Dendritic cell treated with granulocyte-macrophage colony-stimulating factor and Interleukin-4, amounts not matched to agents 40 ng/mL and 50 ng/mL, for 4 days (primary cell): ENCODE measurements around the gene PFKP.

Experiments
- H3K27ac Mint-ChIP-seq: one replicate; pipeline ENCODE4 v1.8.0; 2022; ENCODE audit warnings: mild to moderate bottlenecking, mixed read lengths
- H3K27me3 Mint-ChIP-seq: one replicate; pipeline ENCODE4 v1.8.0; 2022; ENCODE audit warnings: mild to moderate bottlenecking, mixed read lengths
- H3K36me3 Mint-ChIP-seq: one replicate; pipeline ENCODE4 v1.8.0; 2022; ENCODE audit warnings: low read depth, mixed read lengths
- H3K4me1 Mint-ChIP-seq: one replicate; pipeline ENCODE4 v1.8.0; 2022; ENCODE audit warnings: low read depth, mixed read lengths
- H3K4me3 Mint-ChIP-seq: one replicate; pipeline ENCODE4 v1.8.0; 2022; ENCODE audit warnings: mild to moderate bottlenecking, moderate library complexity, mixed read lengths
- H3K9me3 Mint-ChIP-seq: one replicate; pipeline ENCODE4 v1.8.0; 2022; ENCODE audit warnings: mixed read lengths
- intact Hi-C: fragments of 100-400 bp; cut with micrococcal nuclease; formaldehyde crosslinking; loops from one replicate; pipeline ENCODE4 v1.15.0; 2022

The PFKP gene

DNA sequence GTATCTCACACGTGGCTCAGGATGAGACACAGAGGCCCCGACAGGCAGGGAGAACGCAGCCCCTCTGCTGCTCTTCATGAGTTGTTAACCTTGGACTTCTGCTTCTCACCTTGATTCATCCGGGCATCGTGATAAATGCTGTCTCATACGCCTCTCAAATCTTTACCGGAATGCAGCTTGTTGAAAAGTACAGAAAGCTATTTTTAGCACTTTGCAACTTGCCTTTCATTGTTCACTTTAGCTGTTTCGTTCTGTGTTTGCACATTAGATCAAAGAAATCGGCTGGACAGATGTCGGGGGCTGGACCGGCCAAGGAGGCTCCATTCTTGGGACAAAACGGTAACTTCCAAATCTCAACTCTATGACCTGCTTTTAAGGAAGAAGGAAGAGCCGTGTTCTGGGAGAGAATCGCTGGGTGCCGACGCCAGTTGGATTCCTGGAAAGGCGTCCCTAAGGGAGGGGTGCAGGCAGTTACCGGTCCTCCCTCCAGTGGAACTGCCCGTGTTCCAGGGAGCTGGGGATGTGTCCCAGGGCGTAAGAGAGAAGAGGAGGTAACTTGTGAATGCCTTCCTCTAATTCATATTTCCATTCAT, 49.3 kb downstream of the PFKP start:
- no peak overlapping the region for H3K4me3 Mint-ChIP-seq
- no peaks in the 10 kb centered on the region for H3K4me1 Mint-ChIP-seq
- no peaks in the 10 kb centered on the region for H3K27me3 Mint-ChIP-seq
- H3K36me3 Mint-ChIP-seq, result peaks cover 100% of the 10 kb centered on the region
- H3K27ac Mint-ChIP-seq, result no peak overlapping the region
- no peaks in the 10 kb centered on the region for H3K9me3 Mint-ChIP-seq
- intact Hi-C loops, result no loop called here

DNA sequence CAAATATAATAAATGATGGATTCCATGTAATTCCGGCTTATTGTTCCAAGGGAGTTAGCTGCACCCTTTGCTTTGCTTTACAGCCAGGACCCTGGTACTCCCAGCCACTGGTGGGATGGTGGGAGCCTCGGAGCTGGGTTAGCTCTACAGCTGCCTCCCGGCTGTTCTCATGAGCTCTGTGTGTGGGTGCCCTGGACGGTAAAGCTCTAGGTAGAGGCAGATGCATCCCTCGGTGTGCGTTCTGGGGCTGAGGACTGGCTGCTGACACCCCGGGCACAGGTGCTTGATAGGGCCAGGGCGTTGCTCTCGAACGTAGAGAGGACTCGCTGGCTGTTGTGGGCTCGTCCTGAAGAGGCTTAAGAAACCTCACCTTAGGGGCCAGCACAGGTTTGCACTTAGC, 50.1 kb downstream of the PFKP start:
- intact Hi-C loops, result no loop called here
- no peak overlapping the region for H3K27ac Mint-ChIP-seq
- H3K9me3 Mint-ChIP-seq, result no peaks in the 10 kb centered on the region
- H3K4me1 Mint-ChIP-seq, result no peaks in the 10 kb centered on the region
- no peaks in the 10 kb centered on the region for H3K27me3 Mint-ChIP-seq
- H3K4me3 Mint-ChIP-seq, result no peak overlapping the region
- H3K36me3 Mint-ChIP-seq, result peaks cover 100% of the 10 kb centered on the region

- H3K27me3 Mint-ChIP-seq, result no peaks in the 10 kb centered on the region
- H3K27ac Mint-ChIP-seq, result no peak overlapping the region
- H3K4me1 Mint-ChIP-seq, result no peaks in the 10 kb centered on the region
- intact Hi-C loops, result no loop called here
- H3K36me3 Mint-ChIP-seq, result peaks cover 100% of the 10 kb centered on the region
- no peak overlapping the region for H3K4me3 Mint-ChIP-seq
- H3K9me3 Mint-ChIP-seq, result no peaks in the 10 kb centered on the region
Measured at GRCh38 chr10:3118641-3119091, 51.3 kb downstream of the PFKP start.

DNA sequence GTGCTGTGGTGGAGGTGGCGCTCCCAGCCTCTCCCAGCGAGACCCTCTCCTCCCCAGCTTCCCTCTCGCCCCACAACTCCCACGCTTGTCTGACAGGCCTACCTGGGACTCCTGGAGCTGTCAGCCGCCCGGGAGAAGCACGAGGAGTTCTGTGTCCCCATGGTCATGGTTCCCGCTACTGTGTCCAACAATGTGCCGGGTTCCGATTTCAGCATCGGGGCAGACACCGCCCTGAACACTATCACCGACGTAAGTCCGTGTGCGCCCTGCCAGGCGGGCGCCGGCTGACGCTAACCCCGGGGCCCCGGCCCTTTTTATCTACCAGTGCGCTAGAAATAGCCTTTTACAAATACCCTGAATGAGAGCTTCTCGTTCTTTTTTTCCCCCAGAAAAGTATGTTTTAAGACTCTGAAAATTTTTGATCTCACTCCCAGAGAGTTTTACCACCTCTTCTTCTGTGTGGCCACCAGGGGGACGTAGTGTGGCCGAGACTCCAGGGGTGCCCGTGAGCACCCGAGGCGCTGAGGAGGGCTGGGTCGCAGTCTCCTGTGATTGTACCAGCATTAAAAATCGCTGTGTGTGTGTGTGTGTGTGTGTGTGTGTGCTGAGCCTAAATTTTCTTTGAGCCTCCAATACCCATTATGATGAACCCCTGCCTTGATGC, 52.6 kb downstream of the PFKP start:
- H3K27me3 Mint-ChIP-seq, result no peaks in the 10 kb centered on the region

DNA sequence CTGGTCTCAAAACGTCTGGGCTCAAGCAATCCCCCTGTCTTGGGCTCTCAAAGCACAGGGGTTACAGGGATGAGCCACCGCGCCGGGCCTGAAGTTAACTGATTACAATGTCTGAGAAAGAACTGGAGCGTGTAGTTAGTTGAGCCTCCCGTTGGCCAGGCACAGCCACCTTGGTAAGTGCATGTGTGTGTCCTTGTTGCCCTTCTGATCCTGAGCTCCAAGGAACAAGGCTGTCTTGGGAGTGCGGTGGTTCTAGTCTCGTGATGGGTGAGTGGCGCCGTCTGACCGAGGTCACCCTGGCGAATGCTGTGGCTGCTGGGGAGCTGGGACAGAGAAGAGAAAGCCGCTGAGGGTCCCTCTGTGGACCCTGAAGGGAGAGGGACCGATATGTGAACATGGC, 54.7 kb downstream of the PFKP start:
- Mint-ChIP-seq H3K4me1 (no peaks in the 10 kb centered on the region), H3K36me3 (peaks cover 100% of the 10 kb centered on the region), H3K9me3 (no peaks in the 10 kb centered on the region), H3K4me3 (no peak overlapping the region), H3K27me3 (no peaks in the 10 kb centered on the region), H3K27ac (no peak overlapping the region)
- intact Hi-C loops, result no loop called here

More for the DNA sequence above, 52.6 kb downstream of the PFKP start:
- H3K4me3 Mint-ChIP-seq, result no peak overlapping the region
- peaks cover 100% of the 10 kb centered on the region for H3K36me3 Mint-ChIP-seq
- no peaks in the 10 kb centered on the region for H3K4me1 Mint-ChIP-seq
- H3K27ac Mint-ChIP-seq, result no peak overlapping the region
- intact Hi-C loops, result no loop called here
- no peaks in the 10 kb centered on the region for H3K9me3 Mint-ChIP-seq

DNA sequence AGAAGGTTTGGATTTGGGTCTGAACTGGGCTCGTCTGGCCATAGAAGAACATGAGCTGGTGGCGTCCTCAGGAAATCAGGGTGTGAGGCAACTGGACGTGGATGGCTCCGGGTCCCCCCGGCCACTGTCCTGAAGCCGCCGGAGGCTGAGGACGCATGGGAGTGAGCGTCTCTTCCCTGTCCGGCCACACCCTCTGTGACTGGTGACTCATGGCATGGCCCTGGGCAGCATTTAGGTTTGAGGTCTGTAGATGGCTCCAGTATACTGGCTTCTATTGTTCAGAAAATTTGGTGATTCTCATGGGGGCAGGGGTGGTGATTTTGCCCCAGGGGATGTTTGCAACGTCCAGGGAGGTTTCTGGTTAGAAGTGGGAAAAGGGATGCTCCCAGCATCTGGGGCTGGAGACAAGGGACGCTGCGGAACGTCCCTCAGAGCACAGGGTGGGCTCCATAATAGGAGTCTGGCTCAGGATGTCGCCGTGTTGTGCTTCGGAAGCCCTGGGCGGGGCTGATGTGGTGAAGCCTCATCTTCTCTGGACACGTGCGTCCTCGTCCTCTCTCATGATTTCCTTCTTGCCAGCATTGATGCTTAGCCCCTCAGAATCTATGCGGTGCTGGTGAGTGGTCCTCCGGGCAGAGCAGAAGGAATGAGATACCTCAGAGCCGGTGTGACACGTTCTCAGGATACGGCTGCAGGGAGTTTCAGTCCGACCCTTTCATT, 55.3 kb downstream of the PFKP start:
- Mint-ChIP-seq H3K27me3 (no peaks in the 10 kb centered on the region), H3K4me3 (no peak overlapping the region), H3K27ac (no peak overlapping the region), H3K4me1 (no peaks in the 10 kb centered on the region), H3K9me3 (no peaks in the 10 kb centered on the region), H3K36me3 (peaks cover 100% of the 10 kb centered on the region)
- intact Hi-C loops, result no loop called here

DNA sequence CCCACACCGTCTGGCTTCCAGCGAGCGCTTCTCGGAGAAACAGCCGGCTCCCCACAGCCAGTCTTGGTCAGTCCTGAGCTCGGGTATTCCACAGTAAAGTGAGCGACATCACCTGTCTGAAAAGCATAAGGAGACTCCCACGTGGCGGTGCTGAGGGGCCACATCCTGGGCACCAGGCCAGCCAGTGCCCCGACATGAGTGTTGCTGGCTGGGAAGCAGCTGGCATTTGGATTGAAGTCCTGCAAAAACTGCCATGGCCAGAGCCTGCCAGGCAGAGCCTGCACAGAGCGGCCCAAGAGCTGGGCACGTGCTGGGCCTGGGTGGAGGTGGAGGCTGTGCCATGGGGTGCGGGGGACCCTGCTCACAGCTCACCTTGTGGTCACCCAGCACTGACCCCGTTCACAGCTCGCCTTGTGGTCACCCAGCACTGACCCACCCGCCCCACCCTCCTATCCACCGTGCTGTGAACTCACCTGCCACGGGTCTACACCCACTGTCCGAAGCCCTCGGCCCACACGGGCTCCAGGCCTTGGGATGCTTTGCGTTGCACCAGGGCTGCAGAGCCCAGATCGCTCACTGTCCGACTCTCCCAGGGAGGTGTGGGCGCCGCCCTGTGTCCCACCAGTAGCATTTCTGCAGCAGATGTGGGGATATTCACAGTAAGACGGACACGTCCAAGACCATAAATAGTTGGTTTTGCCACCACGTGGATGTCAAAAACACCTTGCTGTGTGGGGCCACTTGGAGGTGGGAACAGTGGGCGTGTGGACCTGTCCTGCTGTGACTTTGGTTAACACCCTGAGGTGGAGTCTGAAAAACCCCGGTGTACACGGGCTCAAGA, 56.4 kb downstream of the PFKP start:
- Mint-ChIP-seq H3K27me3 (no peaks in the 10 kb centered on the region), H3K4me1 (no peaks in the 10 kb centered on the region), H3K4me3 (no peak overlapping the region), H3K36me3 (peaks cover 100% of the 10 kb centered on the region), H3K27ac (no peak overlapping the region), H3K9me3 (no peaks in the 10 kb centered on the region)
- intact Hi-C loops, result no loop called here

DNA sequence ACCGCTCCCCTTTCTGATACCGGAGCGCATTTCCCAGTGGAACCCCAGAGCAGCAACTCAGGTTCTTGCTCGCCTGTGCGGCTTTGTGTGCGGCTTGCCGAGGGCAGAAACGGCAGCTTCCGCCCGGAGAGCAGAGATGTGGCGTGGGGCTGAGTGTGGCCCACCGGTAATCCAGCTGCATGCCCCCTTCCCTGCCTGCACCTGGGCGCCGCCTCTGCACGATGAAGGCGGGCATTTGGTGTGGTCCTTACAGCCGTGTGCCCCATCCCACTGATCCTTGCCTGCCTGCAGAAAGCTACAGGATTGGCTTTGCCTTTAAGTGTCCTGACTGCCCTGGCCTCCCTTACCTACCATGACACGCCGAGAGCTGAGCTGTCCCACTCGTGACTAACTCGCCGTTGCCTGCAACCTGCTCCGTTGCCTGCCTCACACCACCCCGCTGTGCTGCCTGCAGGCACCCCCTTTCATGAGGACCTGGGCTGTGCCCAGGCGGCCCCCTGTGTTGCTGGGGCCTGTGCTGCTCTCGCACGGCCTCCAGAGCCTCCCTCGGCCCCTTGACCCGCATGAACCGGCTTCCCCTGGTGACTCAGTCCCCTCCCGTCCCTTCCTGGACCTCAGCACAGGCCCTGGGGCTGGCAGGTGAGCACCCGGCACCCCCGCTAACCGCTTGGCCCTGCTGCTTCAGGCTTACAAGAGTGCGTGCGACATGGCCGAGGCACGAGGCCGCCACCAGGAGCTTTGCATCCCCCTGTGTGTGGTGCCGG, 57.2 kb downstream of the PFKP start:
- intact Hi-C loops, result no loop called here
- Mint-ChIP-seq H3K4me3 (no peak overlapping the region), H3K4me1 (no peaks in the 10 kb centered on the region), H3K36me3 (peaks cover 100% of the 10 kb centered on the region), H3K9me3 (no peaks in the 10 kb centered on the region), H3K27me3 (no peaks in the 10 kb centered on the region), H3K27ac (no peak overlapping the region)

GRCh38 chr10:3125527-3126170, 58.3 kb downstream of the PFKP start:
- Mint-ChIP-seq H3K4me1 (no peaks in the 10 kb centered on the region), H3K9me3 (no peaks in the 10 kb centered on the region), H3K27me3 (no peaks in the 10 kb centered on the region), H3K4me3 (no peak overlapping the region), H3K36me3 (peaks cover 100% of the 10 kb centered on the region), H3K27ac (no peak overlapping the region)
- intact Hi-C loops, result no loop called here

GRCh38 chr10:3126249-3126648, 58.9 kb downstream of the PFKP start:
- Mint-ChIP-seq H3K27me3 (no peaks in the 10 kb centered on the region), H3K36me3 (peaks cover 100% of the 10 kb centered on the region), H3K27ac (no peak overlapping the region), H3K4me1 (no peaks in the 10 kb centered on the region), H3K4me3 (no peak overlapping the region), H3K9me3 (no peaks in the 10 kb centered on the region)
- intact Hi-C loops, result no loop called here

DNA sequence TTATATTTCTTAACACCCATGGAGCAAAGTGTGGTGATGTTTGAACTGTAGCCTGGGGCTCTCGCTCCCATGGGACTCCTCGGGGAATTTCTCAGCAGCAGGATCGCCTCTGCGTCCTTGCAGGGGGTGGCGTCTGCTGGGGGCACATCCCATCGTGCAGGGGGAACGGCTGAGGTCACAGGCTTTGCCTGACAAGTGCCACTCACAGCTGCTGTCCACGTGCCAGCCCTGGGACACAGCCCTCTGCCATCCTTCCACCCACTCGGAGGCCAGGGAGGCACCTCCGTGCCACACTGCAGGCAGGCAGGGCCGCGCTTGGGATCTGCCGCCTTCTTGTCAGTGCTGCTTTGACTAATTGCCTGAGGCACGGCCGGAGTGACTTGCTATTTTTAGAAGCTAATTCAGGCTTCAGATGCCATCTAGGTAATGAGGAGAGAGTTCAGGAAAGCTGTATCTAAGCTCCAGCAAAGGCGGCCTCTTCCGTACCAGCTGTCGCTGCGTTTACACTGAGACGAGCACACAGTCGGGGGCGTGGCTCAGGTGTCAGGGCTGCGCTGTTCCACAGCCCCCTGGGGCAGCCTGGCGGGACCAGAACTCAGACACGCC, 59.5 kb downstream of the PFKP start:
- no peak overlapping the region for H3K4me3 Mint-ChIP-seq
- intact Hi-C loops, result no loop called here
- no peaks in the 10 kb centered on the region for H3K4me1 Mint-ChIP-seq
- no peaks in the 10 kb centered on the region for H3K27me3 Mint-ChIP-seq
- H3K9me3 Mint-ChIP-seq, result no peaks in the 10 kb centered on the region
- H3K36me3 Mint-ChIP-seq, result peaks cover 100% of the 10 kb centered on the region
- H3K27ac Mint-ChIP-seq, result no peak overlapping the region

GRCh38 chr10:3127921-3128320, 60.6 kb downstream of the PFKP start:
- no peaks in the 10 kb centered on the region for H3K4me1 Mint-ChIP-seq
- no peak overlapping the region for H3K27ac Mint-ChIP-seq
- H3K4me3 Mint-ChIP-seq, result no peak overlapping the region
- intact Hi-C loops, result no loop called here
- H3K36me3 Mint-ChIP-seq, result peaks cover 100% of the 10 kb centered on the region
- H3K27me3 Mint-ChIP-seq, result no peaks in the 10 kb centered on the region
- H3K9me3 Mint-ChIP-seq, result no peaks in the 10 kb centered on the region
